Body of pancreas (tissue), 4 donors: ENCODE results near the gene SMIM1.

ENCODE experiments used
- CTCF ChIP-seq, 7 experiments: fragments of 450-650 bp in 4 of 7; fragments of 200-600 bp in 3 of 7; sonication (generic) in 3 of 7; IDR thresholded peaks; one replicate each; pipeline ENCODE4 v1.5.1; 2016 to 2019; ENCODE audit warnings: antibody characterized with exemption in 7 of 7
- POLR2A ChIP-seq, 3 donors: fragments of 450-650 bp; IDR thresholded peaks; one replicate each; pipeline ENCODE4 v1.6.1; 2016; ENCODE audit warnings: antibody characterized with exemption in 3 of 3, mild to moderate bottlenecking in 2 of 3

DNA sequence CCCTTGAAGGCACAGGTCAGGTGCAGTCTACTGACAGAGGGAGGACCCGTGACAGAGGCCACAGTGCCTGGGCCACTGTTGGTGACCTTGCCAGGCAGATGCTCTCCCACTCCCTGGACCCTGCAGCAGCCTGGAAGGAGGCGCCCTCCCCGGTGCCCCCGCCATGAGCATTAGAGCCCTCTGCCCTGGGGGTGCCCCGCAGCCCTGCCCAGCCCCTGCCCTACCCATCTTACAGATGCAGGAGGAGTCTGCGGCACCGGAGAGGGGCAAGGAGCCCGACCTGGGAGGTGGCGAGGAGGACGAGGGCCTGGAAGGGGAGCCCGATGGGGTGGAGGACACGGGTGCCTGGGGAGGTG, 9.7 kb upstream of the SMIM1 start:
- TF ChIP-seq POLR2A (IDR thresholded peaks at IDR 0.05) (no peak), CTCF (IDR thresholded peaks at IDR 0.05) (no peak)
